Hepatocyte (in vitro differentiated cells): ENCODE measurements around the gene FAM174C.

Experiments
- EZH2 ChIP-seq: fragments of 200-600 bp; sonication (generic); IDR thresholded peaks from 2 replicates; pipeline ENCODE4 v1.6.1; 2016; ENCODE audit warnings: antibody characterized with exemption, mild to moderate bottlenecking, borderline replicate concordance
- TF ChIP-seq, protein P1 (sequence below): fragments of 200-600 bp; sonication (generic); IDR thresholded peaks from 2 replicates; pipeline ENCODE4 v1.5.1; 2016; ENCODE audit warnings: antibody characterized with exemption, mild to moderate bottlenecking; ENCODE audit not compliant: poor library complexity

DNA sequence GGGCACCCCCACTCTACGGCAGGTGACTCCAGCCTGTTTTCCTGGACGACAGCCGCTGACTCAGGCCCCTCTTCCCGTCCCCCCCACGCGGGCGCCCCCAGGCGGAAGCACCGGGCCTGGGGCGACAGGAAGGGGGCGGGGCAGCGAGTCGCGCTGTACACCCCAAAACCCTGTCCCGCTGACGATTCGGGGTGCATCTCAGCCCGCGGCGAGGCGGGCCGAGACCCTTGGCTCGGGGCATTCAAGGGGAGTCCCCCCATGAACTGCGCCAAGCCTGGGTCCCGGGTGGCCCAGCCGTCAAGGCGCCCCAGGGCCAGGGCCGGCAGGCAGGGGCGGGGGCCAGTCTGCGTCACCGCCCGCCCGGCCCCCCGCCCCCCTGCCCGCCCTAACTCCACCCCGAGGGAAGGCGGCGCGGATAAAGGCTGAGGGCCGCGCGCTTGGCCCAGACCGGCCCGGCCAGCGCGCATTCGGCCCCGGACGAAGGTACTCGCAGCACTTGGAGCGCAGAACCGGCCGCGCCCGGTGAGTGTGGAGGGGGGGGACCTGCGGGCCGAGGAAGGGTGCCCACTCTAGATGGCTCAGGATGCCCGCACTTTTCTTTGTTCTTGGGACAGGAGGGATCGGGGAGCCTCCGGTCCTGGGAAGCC, 27.1 kb upstream of the FAM174C start, which contains the start of gene MIDN:
- TF ChIP-seq, protein P1, sequence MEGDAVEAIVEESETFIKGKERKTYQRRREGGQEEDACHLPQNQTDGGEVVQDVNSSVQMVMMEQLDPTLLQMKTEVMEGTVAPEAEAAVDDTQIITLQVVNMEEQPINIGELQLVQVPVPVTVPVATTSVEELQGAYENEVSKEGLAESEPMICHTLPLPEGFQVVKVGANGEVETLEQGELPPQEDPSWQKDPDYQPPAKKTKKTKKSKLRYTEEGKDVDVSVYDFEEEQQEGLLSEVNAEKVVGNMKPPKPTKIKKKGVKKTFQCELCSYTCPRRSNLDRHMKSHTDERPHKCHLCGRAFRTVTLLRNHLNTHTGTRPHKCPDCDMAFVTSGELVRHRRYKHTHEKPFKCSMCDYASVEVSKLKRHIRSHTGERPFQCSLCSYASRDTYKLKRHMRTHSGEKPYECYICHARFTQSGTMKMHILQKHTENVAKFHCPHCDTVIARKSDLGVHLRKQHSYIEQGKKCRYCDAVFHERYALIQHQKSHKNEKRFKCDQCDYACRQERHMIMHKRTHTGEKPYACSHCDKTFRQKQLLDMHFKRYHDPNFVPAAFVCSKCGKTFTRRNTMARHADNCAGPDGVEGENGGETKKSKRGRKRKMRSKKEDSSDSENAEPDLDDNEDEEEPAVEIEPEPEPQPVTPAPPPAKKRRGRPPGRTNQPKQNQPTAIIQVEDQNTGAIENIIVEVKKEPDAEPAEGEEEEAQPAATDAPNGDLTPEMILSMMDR: peak; percentile 44
- no peak for TF ChIP-seq EZH2
